AML-193 (cell line): ENCODE results near the gene LIX1L.

ENCODE experiments used
- DNase-seq, 2 experiments: peaks; one replicate each; lab custom pipeline; 2025; lab: John Stamatoyannopoulos, UW

Gene LIX1L

GRCh38 chr1:145893306-145894055, 64.3 kb downstream of the LIX1L start:
- DNase-seq = no peak

DNA sequence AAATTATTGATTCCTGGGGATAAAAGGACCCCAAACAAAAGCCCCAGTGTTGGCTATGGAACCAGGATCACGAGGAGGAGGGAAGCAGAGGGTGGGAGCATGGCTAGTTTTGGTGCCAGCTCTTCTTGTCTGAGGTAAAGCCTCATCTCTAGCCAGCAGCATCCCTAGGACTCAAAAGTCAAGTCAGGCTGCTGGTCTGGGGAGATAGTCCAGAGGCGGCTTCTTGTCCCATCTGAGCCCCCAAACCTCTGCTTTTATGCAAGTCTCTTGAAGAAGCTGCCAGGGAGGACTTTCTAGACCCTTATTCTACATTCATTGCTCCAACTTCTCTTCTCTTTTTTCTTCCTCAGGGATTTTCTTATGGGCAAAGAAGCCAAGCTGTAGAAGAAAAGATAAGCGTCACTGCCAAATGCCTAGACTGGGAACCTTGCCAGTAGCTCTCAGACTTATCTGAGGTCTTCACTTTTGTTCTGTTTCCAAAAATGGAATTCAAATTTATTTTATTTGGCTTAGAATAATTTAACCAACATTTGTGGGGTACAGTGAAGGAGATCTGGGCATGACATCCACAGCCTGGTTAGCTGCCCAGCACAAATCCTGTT, 65.2 kb downstream of the LIX1L start:
- no peak for DNase-seq

GRCh38 chr1:145891587-145892485, 66.0 kb downstream of the LIX1L start:
- DNase-seq = peak; percentile 59 to 68

- no peak for DNase-seq
These were observed 66.7 kb downstream of the LIX1L start for GRCh38 chr1:145891143-145891542.

DNA sequence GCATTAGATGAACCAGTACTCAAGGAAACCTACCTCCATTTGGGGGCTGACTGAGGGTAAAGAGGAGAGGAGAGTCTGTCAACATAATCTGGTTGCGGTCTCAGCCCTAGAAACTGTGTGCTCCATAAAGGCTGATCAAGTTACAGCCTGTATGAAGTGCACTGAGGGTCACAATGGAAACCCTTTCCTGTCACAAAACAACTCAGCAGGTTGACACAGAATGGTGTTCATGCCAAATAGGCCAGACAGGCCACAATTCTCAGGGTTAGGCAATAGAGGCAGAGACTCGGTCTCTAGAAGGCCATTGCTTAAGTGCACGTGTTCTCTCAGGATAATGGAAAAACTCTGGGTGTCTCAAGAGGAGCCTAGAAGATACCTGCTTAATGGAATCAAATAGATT, 68.1 kb downstream of the LIX1L start:
- no peak for DNase-seq

- DNase-seq = no peak
These were observed 70.2 kb downstream of the LIX1L start for GRCh38 chr1:145887631-145888030.

GRCh38 chr1:145886816-145887215, 71.0 kb downstream of the LIX1L start:
- DNase-seq = no peak

DNA sequence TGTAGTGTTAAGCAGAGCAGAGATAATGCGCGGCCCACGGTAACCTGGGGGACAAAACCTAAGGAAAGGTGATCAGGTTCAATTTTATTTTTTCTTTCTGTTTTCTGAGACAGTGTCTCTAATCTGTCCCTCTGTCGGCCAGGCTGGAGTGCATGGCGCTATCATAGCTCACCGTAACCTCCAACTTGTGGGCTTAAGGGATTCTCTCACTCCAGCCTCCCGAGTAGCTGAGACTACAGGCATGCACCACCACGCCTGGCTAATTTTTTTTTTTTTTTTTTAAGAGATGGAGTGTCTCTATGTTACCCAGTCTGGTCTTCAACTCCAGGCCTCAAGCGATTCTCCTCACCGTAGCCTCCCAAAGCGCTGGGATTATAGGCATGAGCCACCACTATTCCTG, 71.4 kb downstream of the LIX1L start:
- no peak for DNase-seq

GRCh38 chr1:145885738-145886287, 72.0 kb downstream of the LIX1L start, which contains the start of gene ANKRD35:
Gene ANKRD35, minus strand, starts transcription at chr1:145885866. Its CDS starts 108 bp downstream, at chr1:145885758.
- DNase-seq = peak; percentile 58

GRCh38 chr1:145884675-145885074, 73.1 kb downstream of the LIX1L start:
- DNase-seq = no peak
